Fibroblast of the aortic adventitia (primary cell): ENCODE measurements around the gene EGLN2. TPM values are rescaled to one million over a fixed set of nuclear protein-coding genes. Genes with fewer than 3 reads are reported as not detected.
A peak's percentile ranks its signal among the peaks of the same experiment; 100 is the strongest.

Experiments
- DNase-seq: peaks from one replicate; pipeline ENCODE4 v3.0.0-alpha.2; 2010; ENCODE audit warnings: low read depth
- H3K4me3 ChIP-seq: 2 replicates; pipeline ENCODE4 v1.5.1; 2011; ENCODE audit warnings: low read depth, mild to moderate bottlenecking, control low read depth, low read length, moderate library complexity
- total RNA-seq: library from RNA; depleted of rRNA; stranded (reverse); fragments of >200 nt; gene quantifications from 2 replicates; pipeline ENCODE4 v1.2.3, GENCODE V29; 2012; ENCODE audit warnings: low replicate concordance
- TF ChIP-seq, protein P1 (sequence below): IDR thresholded peaks from 2 replicates; pipeline ENCODE4 v1.5.1; 2011; ENCODE audit warnings: mild to moderate bottlenecking, low read length, control low read depth, inconsistent platforms; ENCODE audit not compliant: insufficient read depth

The EGLN2 gene
- total RNA-seq, 1 donor: 60.6 TPM

DNA sequence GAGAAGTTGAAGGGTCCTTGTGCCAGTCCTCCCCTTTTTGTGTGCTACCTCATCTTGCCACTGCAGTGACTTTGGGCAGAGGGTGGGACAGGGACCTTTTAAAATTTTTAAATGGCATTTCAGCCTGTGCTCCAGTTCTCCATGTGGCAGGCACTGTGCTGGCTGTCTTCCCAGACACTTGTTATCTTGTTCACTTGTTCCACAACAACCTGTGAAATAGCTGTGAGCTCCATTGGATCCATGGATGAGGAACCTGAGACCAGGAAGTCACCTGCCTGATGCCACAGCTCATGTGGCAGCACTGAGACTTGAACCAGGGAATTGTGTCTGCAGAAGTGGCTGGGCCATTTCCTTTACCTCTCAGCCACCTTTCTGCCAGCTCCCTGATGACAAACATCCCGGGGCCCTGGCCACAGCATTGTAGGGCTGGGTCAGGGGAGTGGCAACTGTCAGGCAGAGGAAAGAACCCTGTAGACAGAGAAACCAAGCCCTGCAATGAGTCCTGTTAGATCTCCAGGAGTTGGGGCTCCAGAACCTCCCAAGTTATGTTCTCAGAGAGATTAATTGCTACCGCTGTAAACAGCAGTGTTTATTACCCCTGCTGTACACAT is 6.4 kb downstream of the EGLN2 start:
- no peak for DNase-seq
- TF ChIP-seq, protein P1, sequence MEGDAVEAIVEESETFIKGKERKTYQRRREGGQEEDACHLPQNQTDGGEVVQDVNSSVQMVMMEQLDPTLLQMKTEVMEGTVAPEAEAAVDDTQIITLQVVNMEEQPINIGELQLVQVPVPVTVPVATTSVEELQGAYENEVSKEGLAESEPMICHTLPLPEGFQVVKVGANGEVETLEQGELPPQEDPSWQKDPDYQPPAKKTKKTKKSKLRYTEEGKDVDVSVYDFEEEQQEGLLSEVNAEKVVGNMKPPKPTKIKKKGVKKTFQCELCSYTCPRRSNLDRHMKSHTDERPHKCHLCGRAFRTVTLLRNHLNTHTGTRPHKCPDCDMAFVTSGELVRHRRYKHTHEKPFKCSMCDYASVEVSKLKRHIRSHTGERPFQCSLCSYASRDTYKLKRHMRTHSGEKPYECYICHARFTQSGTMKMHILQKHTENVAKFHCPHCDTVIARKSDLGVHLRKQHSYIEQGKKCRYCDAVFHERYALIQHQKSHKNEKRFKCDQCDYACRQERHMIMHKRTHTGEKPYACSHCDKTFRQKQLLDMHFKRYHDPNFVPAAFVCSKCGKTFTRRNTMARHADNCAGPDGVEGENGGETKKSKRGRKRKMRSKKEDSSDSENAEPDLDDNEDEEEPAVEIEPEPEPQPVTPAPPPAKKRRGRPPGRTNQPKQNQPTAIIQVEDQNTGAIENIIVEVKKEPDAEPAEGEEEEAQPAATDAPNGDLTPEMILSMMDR: no peak
- no peak overlapping the region for H3K4me3 ChIP-seq

DNA sequence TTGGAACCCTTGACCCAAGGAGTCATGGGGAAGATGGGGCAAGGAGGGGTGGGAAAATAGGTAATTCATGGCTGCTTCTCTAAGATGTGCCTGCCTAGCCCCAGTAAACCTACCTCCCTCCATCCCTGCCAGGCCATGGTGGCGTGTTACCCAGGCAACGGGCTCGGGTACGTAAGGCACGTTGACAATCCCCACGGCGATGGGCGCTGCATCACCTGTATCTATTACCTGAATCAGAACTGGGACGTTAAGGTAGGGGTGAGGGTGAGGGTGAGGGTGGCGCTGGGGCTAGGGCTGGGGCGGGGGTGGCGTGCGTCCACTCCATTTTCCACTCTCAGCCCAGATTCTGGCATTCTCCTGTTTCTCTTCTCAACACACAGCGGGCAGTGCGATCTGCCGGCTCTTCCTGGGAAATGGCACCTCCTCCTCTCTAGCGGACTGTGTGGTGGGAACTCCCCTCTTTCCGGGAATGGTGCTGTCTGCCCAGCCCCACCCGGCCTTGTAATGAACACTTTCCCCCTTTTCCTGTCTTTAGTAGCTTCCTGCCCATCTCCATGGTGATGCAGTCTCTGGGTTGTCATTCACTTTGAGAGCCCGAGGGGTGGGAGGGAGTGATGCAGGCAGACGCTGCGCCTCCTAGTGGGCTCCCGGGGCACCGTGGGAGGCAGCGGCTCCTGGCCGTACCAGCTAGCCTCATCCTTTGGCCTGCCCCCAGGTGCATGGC is 7.6 kb downstream of the EGLN2 start:
- TF ChIP-seq, protein P1: peak; percentile 92
- peak overlapping the region; percentile 22 for H3K4me3 ChIP-seq
- peak; percentile 94 for DNase-seq

DNA sequence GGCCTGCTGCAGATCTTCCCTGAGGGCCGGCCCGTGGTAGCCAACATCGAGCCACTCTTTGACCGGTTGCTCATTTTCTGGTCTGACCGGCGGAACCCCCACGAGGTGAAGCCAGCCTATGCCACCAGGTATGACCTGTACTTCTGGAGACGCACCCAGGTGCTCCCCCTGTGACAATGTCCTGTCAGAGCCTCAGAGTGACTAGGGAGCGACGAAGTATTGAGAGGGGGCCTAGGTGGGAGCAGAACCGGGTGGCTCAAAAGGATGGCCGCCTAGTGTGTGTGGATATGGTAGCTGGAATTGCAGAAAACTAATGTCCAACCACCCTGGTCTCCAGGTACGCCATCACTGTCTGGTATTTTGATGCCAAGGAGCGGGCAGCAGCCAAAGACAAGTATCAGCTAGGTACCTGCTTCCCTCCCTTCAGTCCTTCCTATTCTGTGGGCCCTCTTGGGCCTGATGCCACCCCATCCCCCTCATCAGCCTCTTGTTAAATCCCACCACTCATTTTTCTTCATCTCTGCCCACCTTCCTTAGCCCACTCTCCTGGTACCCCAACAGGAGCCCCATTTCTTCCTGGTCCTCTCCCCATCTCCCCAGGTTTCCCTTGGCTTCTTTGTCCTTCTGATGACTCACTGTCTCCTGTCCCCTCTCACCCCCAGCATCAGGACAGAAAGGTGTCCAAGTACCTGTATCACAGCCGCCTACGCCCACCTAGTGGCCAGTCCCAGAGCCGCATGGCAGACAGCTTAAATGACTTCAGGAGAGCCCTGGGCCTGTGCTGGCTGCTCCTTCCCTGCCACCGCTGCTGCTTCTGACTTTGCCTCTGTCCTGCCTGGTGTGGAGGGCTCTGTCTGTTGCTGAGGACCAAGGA is 8.4 kb downstream of the EGLN2 start:
- H3K4me3 ChIP-seq: no peak overlapping the region
- TF ChIP-seq, protein P1: peak; percentile 37
- no peak for DNase-seq

DNA sequence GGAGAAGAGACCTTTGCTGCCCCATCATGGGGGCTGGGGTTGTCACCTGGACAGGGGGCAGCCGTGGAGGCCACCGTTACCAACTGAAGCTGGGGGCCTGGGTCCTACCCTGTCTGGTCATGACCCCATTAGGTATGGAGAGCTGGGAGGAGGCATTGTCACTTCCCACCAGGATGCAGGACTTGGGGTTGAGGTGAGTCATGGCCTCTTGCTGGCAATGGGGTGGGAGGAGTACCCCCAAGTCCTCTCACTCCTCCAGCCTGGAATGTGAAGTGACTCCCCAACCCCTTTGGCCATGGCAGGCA is 9.0 kb downstream of the EGLN2 start:
- DNase-seq: no peak
- TF ChIP-seq, protein P1: no peak
- H3K4me3 ChIP-seq: no peak overlapping the region

DNA sequence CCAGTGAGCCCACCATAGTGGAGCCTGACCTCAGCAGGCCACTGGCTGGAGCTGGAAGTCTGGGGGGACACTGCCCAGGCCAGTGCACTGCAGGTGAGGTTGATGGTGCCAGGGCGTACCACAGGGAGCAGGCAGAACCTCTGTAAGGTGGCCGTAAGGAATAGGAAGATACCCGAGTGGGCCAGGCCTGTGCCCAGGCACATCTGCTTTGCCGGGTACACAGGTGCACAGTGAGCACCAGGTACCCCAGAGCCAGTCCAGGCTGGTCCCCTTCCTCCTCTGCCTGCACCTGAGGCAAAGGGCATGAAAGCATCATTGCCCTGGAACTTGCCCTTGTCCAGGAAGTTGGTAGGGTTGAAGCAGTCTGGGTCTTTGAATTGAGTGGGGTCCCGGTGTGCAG is 9.5 kb downstream of the EGLN2 start:
- TF ChIP-seq, protein P1: no peak
- no peak for DNase-seq
- H3K4me3 ChIP-seq: no peak overlapping the region

DNA sequence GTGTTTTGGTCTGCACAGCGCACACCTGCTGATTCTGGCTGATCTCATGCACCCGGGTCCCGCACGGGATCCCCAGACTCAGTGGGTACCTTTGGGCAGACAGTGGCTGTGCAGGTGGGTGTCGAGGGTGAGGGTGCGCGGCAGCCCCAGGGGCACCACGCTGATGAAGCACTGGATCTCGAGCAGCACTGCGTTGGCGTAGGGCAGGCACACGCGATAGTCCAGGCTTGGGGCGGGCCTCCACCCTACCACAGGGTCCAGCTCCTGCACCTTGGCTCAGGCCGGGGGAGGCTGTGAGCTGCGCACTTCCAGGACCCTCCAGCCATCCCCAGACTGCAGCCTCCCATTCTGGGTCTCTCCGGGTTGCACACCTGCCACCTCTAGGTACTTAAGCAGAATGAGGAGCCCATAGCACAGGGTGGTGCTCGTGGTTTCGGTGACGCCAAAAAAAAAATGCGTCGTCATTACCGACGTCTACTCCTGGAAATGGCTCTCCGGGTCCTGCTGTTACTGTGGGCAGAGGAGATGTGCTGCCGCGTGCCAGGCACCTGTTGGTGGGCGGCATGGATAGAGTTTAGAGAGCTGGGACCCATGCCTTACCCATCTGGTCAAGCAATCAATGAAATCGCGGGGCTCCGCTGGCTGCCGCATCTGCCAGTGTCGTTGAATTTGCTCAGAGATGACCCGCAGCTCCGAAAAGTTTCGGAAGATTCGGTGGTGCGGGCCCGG is 10.5 kb downstream of the EGLN2 start:
- DNase-seq: no peak
- TF ChIP-seq, protein P1: no peak
- H3K4me3 ChIP-seq: no peak overlapping the region
